GM12878 (cell line): ENCODE measurements around the gene EMILIN2.

ENCODE experiments used
- EZH2 ChIP-seq: IDR thresholded peaks from 2 replicates; pipeline ENCODE4 v1.6.1; 2012; ENCODE audit warnings: low read depth, mild to moderate bottlenecking, control low read depth, inconsistent platforms, low read length, borderline replicate concordance; ENCODE audit not compliant: control insufficient read depth
- TF ChIP-seq, protein P1 (sequence below), 3 experiments: IDR thresholded peaks in 2 of 3; conservative IDR thresholded peaks in 1 of 3; 2 replicates each; pipeline ENCODE4 v1.5.1; 2011; ENCODE audit warnings: low read depth in 3 of 3, low read length in 3 of 3, mild to moderate bottlenecking in 3 of 3, control low read depth in 2 of 3, moderate library complexity in 2 of 3, inconsistent platforms in 1 of 3, mixed read lengths in 1 of 3; ENCODE audit not compliant: control insufficient read depth in 2 of 3, insufficient read depth in 1 of 3; ENCODE audit errors: extremely low read depth in 1 of 3

DNA sequence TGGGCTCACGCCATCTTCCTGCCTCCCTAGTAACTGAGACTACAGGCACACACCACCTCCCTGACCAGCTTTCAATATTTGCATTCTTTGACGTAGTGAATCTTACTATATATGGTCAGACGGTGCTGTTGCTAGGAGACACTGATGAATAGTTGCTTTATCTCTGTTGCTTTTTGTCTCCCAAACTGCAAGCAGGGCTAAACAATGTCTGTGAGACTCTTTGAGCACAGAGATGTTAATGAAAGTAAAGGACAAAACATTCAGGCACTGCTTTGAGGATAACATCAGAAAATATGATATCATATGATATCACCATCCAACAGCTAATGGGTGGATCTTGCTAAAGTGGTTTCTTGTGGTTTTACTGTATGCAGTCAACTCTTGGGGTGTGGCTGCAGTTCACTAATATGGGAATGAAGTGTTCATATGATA, 43.0 kb downstream of the EMILIN2 start:
- TF ChIP-seq EZH2: no peak
- TF ChIP-seq, protein P1, sequence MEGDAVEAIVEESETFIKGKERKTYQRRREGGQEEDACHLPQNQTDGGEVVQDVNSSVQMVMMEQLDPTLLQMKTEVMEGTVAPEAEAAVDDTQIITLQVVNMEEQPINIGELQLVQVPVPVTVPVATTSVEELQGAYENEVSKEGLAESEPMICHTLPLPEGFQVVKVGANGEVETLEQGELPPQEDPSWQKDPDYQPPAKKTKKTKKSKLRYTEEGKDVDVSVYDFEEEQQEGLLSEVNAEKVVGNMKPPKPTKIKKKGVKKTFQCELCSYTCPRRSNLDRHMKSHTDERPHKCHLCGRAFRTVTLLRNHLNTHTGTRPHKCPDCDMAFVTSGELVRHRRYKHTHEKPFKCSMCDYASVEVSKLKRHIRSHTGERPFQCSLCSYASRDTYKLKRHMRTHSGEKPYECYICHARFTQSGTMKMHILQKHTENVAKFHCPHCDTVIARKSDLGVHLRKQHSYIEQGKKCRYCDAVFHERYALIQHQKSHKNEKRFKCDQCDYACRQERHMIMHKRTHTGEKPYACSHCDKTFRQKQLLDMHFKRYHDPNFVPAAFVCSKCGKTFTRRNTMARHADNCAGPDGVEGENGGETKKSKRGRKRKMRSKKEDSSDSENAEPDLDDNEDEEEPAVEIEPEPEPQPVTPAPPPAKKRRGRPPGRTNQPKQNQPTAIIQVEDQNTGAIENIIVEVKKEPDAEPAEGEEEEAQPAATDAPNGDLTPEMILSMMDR (IDR thresholded peaks at IDR 0.05 in 2 of 3, conservative IDR thresholded peaks at IDR 0.05 in 1 of 3; ENCODE audit: control insufficient read depth in 2 of 3, extremely low read depth in 1 of 3, insufficient read depth in 1 of 3, low read depth in 3 of 3, low read length in 3 of 3): no peak
